Right ventricle myocardium superior (tissue), 1 donor: Measurements from ENCODE around the gene ANKRD63. TPM values are rescaled to one million over a fixed set of nuclear protein-coding genes. Genes with fewer than 3 reads are reported as not detected.

Experiments
- ATAC-seq: fragments of 200-7000 bp; cut with Tn5 transposase; one replicate; pipeline ENCODE4 v1.9.1; 2020; ENCODE audit warnings: mild to moderate bottlenecking; ENCODE audit not compliant: poor library complexity
- DNase-seq: peaks from one replicate; pipeline ENCODE4 v3.0.0-alpha.2; 2020
- intact Hi-C: fragments of 100-400 bp; cut with DNase I; formaldehyde crosslinking; loops from one replicate; pipeline ENCODE4 v1.11.2; 2022
- total RNA-seq: library from RNA; stranded (reverse); fragmentation: NEBNext Ultra II Directional; extraction: Animal tissue kit (Norgen Biotek cat#: 25700); gene quantifications from one replicate; pipeline ENCODE4 v1.2.1, GENCODE V29; 2021
- donor health status: DM: no; HTN: yes; CAD: no; lungs with severe emphysema.

The ANKRD63 gene
- total RNA-seq, 1 donor from 2014 or later, result 0.65 TPM

DNA sequence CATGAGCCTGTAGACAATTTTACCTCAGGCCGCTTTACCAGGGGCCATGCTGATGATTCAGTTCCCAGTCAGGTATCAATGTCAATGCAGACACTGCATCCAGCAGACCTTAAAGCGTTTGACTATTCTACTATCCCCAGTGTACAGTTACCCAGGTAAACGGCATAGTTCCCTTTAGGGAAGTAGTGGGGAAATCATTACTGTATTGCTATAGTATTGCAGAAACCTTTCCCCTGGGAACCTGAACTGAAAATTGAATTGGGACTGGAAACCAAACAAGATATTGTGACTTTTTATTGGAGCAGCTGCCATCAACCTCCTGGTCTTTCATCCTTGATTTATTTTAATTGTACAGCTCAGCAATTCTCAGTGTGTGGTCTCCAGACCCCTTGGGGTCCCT is 34.1 kb upstream of the ANKRD63 start:
- DNase-seq (no peak), ATAC-seq (no peak)
- intact Hi-C loops, result no loop called here

DNA sequence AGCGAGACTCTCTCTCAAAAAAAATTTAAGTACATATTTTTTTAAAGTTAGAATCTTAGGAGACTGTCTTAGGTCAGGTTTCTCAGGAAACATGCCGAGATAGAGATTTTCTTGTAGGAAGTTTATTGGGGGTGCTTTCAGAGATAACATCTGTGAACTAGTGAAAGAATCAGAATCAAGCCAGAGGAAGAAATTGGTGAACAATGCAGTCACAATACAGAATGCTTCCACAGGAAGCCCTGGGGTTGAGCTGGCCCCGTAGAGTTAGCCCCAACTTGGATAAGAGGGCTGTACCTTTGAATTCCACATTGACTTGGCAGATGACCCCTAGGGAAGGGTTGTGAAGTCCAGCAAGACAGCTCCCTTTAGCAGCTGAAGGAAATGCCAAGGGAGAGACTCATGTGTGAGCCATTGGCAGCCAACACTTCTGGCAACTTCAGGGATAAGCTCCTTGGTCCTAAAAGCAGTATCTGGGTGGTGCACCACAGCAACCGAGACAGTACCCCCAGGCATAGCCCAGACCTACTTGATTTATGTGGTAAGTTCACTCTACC is 31.9 kb upstream of the ANKRD63 start:
- ATAC-seq, result no peak
- intact Hi-C loops, result no loop called here
- DNase-seq, result no peak

DNA sequence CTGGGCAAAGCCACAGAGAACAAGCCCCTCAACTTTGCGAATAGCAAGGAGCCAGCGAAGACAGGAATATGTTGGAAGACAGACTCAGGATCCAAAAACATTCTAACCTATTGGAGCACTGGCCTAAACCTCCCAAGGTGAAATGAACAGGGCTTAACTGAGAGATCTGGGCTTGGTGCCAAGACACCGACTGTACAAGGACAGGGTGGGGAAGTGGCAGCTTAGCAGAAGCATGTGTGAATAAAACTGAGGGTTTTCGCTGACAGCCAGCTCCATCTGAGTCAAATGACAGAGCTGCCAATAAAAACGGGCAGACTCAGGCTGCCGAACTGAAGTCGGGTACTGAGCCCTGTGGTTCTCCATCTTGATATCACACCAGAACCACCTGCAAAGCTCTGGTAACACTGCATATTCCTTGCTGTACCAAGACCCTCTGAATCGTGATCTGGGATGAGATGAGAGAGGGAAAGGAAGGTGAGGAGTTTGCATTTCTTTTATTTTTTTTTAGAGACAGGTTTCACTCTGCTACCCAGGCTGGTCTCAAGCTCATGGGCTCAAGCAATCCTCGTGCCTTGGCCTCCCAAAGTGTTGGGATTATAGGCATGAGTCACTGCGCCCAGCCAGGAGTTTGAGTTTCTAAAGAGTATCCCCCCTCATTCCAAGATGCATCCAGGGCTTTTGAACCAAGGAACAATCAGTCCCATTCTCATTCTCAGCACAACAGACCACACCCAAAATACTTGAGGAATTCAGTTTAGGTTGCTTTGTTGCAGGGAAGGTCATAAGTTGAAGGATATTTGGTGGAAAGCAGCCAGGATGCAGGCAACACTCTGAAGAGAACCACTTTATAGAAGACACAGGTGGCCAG is 30.9 kb upstream of the ANKRD63 start:
- peak; percentile 69 for ATAC-seq
- DNase-seq, result no peak
- intact Hi-C loops, result no loop called here

DNA sequence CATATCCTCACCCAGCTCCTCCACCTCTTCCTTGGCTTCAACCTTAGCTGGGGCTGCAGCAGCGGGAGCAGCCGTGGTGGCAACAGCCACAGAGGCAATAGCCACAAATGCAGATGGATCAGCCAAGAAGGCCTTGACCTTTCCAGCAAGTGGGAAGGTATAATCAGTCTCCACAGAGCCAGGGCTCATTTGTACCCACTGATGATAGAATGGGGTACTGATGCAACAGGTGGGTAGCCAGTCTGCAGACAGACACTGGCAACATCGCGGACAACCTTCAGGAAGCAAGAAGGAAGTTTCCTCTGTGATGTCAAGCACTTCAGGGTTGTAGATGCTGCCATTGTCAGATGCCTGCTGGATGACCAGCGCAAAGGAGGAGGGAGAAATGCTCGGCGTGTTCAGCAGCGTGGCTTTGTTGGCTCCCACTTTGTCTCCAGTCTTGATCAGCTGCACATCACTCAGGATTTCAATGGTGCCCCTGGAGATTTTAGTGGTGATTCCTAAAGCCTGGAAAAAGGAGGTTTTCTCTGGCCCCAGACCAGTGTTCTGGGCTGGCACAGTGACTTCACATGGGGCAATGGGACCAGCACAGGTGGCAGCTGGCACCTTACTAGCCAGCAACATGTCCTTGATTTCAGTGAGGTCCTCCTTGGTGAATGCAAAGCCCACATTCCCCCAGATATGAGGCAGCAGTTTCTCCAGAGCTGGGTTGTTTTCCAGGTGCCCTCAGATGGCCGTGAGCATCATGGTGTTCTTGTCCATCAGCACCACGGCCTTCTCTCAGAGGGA is 29.7 kb upstream of the ANKRD63 start:
- intact Hi-C loops, result no loop called here
- ATAC-seq (no peak), DNase-seq (no peak)

DNA sequence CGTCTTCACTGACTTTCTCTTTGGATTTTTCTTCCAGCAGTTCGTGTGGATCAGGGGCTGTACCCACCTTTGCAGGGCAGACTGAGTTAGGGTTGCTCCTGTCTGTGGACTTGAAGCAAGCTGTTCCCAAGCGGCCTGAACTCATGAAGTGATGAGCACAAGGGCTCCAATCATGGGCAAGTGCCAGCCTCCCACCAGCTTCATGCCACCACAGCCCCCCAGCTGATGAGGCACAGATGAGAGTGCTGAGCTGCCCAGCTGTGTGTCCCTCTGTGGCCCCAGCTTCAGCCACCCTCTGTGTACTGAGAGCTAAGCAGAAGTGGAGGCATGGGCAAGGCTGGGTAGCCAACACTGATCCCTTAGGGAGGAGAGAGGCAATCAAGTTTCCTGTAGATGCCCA is 28.1 kb upstream of the ANKRD63 start:
- no peak for DNase-seq
- intact Hi-C loops, result loop anchor here (1.0 kb wide), 1 partner anchor 32 kb away; no protein-coding TSS in a partner anchor
- ATAC-seq, result no peak

DNA sequence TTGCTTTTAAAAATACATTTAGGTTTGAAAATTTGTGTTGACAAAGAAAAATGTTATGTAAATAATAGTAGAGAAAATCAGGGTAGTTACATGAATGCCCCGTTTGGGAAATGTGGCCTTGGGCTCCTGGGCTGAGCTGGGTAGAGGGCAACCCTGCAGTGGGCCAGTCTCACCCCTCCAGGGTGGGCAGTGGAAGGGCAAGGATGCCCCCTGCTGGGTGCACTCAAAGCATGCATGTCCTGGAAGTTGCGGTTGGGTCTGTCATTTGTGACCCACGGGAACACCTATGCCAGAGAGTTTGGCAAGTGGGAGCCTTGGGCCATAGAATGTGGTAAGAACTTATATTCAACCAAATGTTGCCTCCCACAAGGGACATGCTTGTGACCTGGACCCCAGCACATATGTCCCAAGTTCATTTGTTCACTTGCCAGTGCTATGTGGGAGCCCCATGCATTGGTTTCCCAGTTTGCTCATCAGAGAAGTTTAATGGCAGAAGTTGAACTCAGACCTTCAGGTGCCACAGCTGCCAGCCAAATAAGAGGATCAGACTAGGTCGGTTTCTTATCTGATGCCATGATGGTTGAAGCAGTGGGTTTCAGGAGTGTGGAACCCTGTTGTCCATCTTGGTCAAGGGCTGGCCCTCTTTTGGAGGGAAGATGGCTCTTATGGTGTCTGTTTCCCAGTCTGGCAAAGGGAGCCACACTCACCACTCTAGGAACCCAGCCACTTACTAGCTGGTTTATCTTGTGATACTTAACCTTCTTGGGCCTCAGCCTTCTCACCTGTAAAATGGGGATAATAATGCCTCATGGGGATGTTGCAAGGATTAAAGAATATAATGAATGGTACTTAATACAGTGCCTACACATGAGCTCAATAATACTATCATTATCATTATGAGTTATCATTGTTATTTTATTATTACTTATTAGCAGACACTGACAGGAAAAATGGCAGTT is 27.4 kb upstream of the ANKRD63 start:
- ATAC-seq, result peak; percentile 77
- intact Hi-C loops, result loop anchor here (1.0 kb wide), 1 partner anchor 31 kb away; no protein-coding TSS in a partner anchor
- peak; percentile 72 for DNase-seq

DNA sequence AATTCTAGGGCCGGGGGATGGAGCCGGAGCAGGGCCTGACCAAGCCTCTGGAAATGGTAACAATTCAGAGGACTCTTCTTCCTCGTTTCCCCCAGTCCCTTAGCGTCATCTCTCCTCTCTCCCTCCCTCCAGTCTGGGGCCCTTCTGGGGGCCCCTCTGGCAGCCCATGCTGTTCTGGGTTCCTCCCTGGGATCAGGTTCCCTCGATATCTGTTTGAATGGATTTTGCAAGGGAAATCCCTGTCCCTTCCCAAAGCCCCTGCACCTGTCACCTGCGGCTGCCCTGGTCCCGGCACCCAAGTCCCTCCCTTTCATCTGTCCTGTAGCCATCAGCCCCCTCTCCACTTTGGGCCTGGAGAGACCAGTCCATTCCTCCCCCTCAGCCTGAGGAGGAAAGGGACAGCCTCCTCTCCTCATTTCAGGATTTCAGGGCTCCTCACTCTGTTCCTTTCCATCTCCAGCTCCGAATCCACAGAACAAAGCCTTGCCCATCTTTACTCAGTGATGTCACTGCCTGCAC is 26.5 kb upstream of the ANKRD63 start:
- no peak for DNase-seq
- no peak for ATAC-seq
- intact Hi-C loops, result no loop called here

DNA sequence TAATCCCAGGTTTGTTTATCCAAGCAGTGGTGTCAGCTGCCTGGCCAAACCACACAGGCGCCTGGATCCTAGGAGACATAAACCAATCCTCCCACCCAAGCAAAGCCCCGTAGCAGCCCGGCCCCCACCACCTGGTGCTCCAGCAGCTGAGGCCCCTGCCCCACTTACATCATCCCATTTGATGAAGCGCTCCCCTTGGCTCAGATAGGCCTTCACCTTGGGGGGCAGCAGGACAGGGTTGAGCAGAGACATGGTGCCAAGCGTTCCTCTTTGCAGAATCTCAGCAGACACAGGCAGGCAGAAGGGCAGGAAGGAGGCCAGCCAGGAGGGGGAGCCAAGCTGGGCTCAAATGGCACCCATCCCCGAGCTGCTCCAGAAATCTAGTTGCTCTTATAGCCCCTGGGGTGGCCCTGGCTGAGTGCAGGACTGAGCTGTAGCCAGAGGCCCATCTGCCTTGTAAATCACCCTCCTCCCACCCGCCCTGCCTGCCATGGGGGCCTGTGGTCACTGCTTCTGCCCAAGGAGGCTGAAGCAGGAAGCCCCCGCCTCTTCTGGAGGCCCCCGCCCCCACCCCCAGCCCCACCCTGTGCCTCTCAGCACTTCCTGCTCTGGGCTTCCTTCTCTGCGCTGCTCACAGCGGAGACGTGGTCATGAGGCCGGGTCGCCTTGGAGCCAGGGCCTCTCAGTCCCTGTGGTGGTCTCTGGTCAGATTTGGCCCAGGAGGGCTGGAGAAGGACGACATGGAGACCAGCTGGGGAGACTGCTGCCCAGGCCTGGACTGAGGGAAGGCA is 24.8 kb upstream of the ANKRD63 start, which contains the start of gene PLCB2:
PLCB2 (minus strand) TSS at position 515 of the 791 bp plus-strand sequence; CDS start at position 252, 263 bp downstream.
- ATAC-seq (peak; percentile 52), DNase-seq (peak; percentile 72)
- intact Hi-C loops, result no loop called here

DNA sequence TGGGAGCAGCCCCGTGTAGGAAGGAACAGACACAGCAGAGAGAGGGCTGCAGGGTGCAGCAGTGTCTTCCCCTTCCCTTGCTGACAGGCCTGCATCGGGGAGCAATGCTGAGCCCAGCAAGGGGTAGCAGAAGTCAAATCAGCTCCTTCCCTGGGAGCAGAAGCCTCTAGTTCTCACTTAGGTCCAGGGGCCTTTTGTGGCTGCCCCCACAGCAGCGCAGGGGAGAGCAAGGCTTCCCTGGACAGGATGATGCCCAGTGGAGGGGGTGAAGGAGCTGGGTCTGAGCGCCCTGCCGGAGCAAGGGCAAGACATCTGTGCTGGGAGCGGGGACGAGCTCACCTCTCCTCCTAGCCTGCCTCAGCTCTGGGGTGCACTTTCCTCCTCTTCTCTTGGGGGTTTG is 24.0 kb upstream of the ANKRD63 start:
- DNase-seq, result no peak
- intact Hi-C loops, result no loop called here
- ATAC-seq, result peak; percentile 8

DNA sequence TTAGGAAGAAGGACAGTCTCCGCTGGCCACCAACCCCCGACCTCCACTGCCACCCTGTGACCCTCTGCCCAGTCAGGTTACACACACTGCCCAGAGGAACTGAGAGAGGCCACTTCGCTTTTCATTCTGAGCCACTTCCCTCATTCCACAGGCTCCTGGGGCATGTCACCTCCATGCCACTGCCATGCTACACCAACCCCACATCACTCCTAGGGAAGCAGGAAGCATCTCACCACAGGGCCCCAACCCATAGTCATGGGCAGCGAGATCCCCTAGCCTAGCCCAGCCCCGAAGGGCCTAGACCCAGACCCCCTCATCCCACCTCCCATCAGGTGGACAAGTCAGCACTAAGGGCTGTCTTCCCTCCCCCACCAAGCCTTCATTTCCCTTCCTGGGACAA is 23.5 kb upstream of the ANKRD63 start:
- ATAC-seq (no peak), DNase-seq (no peak)
- intact Hi-C loops, result no loop called here

DNA sequence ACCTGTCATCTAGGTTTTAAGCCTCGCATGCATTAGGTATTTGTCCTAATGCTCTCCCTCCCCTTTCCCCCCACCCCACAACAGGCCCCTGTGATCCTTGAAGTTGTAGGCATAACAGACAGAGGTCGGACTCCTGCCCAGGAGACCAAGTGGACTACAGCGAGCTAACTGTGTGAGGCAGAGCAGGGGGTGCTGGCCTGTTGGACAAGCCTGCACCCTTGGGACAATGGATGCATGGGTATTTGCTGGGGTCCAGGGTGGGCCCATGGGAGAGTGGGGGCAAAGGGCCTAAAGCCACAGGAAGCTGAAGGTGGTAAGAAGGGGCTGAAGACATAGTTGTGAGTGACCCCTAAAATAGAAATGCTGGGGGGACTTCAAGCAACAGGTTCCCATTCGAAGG is 22.4 kb upstream of the ANKRD63 start:
- DNase-seq (no peak), ATAC-seq (no peak)
- intact Hi-C loops, result no loop called here

DNA sequence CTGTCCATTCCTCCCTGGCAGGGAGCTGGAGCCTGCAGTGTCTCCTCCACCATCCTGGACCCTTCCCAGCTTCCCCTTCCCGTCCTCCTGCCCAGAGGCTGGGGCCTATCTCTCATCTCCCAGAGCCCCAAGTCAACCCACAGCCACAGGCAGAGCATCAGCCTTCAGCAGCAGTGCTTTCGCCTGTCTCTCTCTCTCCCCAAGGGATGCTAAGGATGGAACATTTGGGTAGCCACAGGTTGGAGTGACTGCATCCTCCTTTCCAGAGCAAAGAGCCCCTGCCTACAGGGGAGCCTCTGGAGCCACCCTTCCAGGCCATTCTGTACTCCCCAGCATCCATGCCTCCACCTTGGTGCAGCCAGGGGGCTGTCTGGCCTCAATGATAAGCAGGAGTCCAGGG is 20.7 kb upstream of the ANKRD63 start:
- ATAC-seq, result no peak
- intact Hi-C loops, result no loop called here
- DNase-seq, result no peak

DNA sequence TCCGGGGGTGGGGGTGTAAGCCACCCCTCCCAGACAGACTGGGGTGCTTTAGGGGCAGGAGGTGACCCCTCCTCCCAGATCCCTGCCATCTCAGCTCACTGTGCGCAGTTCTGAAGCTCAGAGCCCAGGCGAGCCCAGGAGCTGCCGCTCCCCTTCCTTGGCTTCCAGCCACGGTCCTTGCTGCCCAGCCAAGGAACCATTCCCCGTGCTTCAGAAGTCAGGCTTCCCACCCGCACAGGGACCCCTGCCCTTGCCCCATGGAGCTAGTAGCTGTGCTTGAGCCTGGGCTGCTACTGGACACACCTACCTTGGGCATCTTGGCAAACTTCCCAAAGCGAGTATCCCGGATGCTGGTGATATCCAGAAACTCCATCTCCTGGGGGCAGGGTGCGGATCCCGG is 20.1 kb upstream of the ANKRD63 start:
- ATAC-seq, result no peak
- intact Hi-C loops, result no loop called here
- no peak for DNase-seq

DNA sequence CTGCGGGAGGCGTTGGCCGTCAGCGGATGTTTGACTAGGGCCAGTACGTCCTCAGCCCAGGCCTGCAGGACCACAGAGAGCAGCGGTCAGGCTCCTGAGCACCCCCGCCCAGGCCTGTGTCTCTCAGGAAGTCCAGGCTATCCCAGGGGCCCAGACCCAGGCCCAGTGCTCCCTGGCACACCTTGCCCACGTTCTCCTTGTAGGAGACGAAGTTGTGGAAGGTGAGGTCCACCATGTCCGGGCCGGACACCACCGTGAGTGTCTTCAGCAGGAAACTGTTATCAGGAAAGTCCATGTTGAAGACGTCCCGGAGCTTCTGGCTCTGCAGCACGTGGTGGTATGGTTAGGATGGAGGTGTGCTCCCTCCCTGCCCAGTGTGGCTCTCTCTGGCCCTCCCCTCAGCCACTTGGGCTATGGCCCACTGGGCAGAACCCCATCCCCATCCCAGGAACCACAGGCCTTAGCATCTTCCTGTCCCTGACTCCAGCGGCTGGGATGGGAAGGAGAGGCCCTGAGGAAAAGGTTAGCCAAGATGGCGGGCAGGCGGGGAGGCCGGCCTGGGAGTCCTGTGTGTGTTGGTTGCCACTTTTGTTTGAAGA is 19.5 kb upstream of the ANKRD63 start:
- ATAC-seq (no peak), DNase-seq (no peak)
- intact Hi-C loops, result no loop called here

DNA sequence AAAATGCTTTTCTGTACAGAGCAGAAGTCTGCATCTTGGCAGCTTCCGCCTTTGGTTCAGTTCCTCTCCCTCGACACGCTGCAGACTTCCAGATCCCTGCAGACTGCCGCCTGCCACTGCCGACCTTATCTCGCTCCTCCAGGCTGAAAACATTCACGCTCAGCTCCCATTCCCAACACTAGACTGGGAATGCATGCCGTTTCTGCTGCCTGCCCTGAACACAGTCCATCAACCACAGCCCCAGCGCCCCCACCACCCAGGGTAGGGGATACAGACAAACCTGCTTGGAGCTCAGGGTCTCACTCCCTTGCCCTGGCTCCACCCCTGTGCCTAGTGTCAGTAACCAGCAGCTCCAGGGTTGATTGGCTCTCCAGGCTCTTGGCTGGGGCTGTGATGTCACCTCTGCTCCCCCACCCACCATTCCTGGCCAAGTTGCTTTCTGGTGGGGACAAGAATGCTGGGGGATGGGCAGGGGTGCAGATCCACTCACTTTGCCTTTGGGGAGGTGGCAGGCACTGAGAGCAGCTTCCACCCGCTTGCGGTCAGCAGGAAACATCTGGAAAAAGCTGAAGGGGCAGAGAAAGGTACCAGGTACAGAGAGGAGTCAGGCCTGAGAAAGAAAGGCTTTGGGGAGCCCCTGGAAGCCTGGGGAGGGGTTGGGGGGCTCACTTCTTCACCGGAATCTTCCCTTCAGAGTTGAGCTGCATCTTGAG is 18.8 kb upstream of the ANKRD63 start:
- DNase-seq (no peak), ATAC-seq (peak; percentile 65)
- intact Hi-C loops, result no loop called here

DNA sequence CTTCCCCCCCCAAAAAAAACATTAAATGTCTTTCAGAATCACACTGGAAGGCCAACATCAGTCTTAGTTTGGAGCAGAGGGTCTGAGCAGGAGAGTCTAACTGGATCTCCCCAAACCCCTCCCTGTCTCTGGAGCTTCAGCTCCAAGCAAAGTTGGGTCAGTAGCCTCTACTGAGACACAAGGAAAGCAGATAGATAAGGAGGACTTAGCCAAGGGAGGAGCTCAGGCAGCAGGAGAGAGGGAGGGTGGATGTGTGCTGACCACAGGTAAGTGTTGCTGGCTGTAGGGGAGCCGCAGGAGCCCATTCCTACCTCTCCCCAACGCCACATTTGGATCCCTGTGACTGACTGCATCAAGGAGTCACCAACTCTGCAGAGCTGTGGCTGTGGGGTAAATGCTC is 17.9 kb upstream of the ANKRD63 start:
- intact Hi-C loops, result no loop called here
- no peak for ATAC-seq
- DNase-seq, result no peak

DNA sequence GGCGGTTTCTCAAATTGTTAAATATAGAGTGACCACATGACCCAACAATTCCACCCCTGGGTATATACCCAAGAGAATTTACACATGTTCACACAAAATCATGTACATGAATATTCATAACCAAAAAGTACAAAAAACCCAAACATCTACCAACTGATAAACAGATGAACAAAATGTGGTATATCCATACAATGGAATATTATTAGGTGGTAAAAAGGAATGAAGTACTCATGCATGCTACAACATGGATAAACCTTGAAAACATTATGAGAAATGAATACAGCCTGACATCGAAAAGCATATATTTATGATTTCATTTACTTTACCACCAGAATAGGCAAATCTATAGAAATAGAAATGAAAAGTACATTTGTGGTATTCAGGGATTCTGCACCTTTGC is 17.5 kb upstream of the ANKRD63 start:
- intact Hi-C loops, result no loop called here
- DNase-seq (no peak), ATAC-seq (no peak)
